ENCODE data around the gene APBB3.
A peak's percentile ranks its signal among the peaks of the same experiment; 100 is the strongest.

The APBB3 gene

GRCh38 chr5:140576776-140577201, 12.4 kb upstream of the APBB3 start:
- DNase-seq (ENCODE audit: low read depth, low spot score), result peak; percentile 29

GRCh38 chr5:140575309-140575708, 10.9 kb upstream of the APBB3 start:
- DNase-seq (ENCODE audit: low read depth, low spot score), result peak; percentile 31

GRCh38 chr5:140574165-140574564, 9.8 kb upstream of the APBB3 start:
- DNase-seq (ENCODE audit: low read depth, low spot score), result no peak

- DNase-seq (ENCODE audit: low read depth, low spot score), result no peak
Observed at GRCh38 chr5:140573683-140574082, 9.3 kb upstream of the APBB3 start.

- DNase-seq (ENCODE audit: low read depth, low spot score), result no peak
Observed at GRCh38 chr5:140571105-140571504, 6.7 kb upstream of the APBB3 start.

GRCh38 chr5:140570488-140570887, 6.1 kb upstream of the APBB3 start:
- DNase-seq (ENCODE audit: low read depth, low spot score), result no peak

GRCh38 chr5:140570058-140570457, 5.7 kb upstream of the APBB3 start:
- no peak for DNase-seq (ENCODE audit: low read depth, low spot score)

GRCh38 chr5:140569197-140569596, 4.8 kb upstream of the APBB3 start:
- DNase-seq (ENCODE audit: low read depth, low spot score), result no peak

- DNase-seq (ENCODE audit: low read depth, low spot score), result no peak
Observed at GRCh38 chr5:140568443-140569063, 4.2 kb upstream of the APBB3 start.

- no peak for DNase-seq (ENCODE audit: low read depth, low spot score)
Observed at GRCh38 chr5:140567871-140568270, 3.5 kb upstream of the APBB3 start.

GRCh38 chr5:140567136-140567818, 2.9 kb upstream of the APBB3 start:
- DNase-seq (ENCODE audit: low read depth, low spot score), result no peak

GRCh38 chr5:140566665-140567064, 2.3 kb upstream of the APBB3 start:
- DNase-seq (ENCODE audit: low read depth, low spot score), result no peak

GRCh38 chr5:140565780-140566095, 1.3 kb upstream of the APBB3 start:
- DNase-seq (ENCODE audit: low read depth, low spot score), result no peak

- DNase-seq (ENCODE audit: low read depth, low spot score), result peak; percentile 45
Observed at GRCh38 chr5:140565024-140565779, 804 bp upstream of the APBB3 start.

GRCh38 chr5:140563596-140563995, 802 bp downstream of the APBB3 start:
- DNase-seq (ENCODE audit: low read depth, low spot score), result no peak

GRCh38 chr5:140561753-140562523, 2.5 kb downstream of the APBB3 start:
- no peak for DNase-seq (ENCODE audit: low read depth, low spot score)

GRCh38 chr5:140560227-140560626, 4.2 kb downstream of the APBB3 start:
- no peak for DNase-seq (ENCODE audit: low read depth, low spot score)

- DNase-seq (ENCODE audit: low read depth, low spot score), result no peak
Observed at GRCh38 chr5:140558542-140558941, 5.9 kb downstream of the APBB3 start.

- no peak for DNase-seq (ENCODE audit: low read depth, low spot score)
Observed at GRCh38 chr5:140557965-140558364, 6.4 kb downstream of the APBB3 start.

GRCh38 chr5:140557136-140557805, 7.1 kb downstream of the APBB3 start, which contains the start of gene SRA1:
SRA1 (minus strand) TSS chr5:140557473; CDS start chr5:140557452, 21 bp downstream.
- peak; percentile 97 for DNase-seq (ENCODE audit: low read depth, low spot score)

GRCh38 chr5:140556438-140556837, 8.0 kb downstream of the APBB3 start:
- peak; percentile 44 for DNase-seq (ENCODE audit: low read depth, low spot score)

Measured in astrocyte of the hippocampus (primary cell).